ENCODE results near the gene ZNF491. TPM values are rescaled to one million over a fixed set of nuclear protein-coding genes. Genes with fewer than 3 reads are reported as not detected.
A peak's percentile ranks its signal among the peaks of the same experiment; 100 is the strongest.

The ZNF491 gene
- polyA plus RNA-seq, 1 experiment, result 2.2 TPM

GRCh38 chr19:11759805-11760204 is 38.5 kb upstream of the ZNF491 start:
- POLR2A ChIA-PET, result no interaction called here
- no peak for DNase-seq (ENCODE audit: low read depth, low spot score)
- Histone ChIP-seq H3K27ac (ENCODE audit: low read depth, low read length) (no peak overlapping the region), H3K4me3 (ENCODE audit: low read depth, low read length) (no peak overlapping the region), H3K27me3 (ENCODE audit: control insufficient read depth, insufficient read depth, low read length) (no peaks in the 10 kb centered on the region), H3K9me3 (ENCODE audit: control insufficient read depth, insufficient read depth, low read length) (no peaks in the 10 kb centered on the region)
- TF ChIP-seq, protein P1, sequence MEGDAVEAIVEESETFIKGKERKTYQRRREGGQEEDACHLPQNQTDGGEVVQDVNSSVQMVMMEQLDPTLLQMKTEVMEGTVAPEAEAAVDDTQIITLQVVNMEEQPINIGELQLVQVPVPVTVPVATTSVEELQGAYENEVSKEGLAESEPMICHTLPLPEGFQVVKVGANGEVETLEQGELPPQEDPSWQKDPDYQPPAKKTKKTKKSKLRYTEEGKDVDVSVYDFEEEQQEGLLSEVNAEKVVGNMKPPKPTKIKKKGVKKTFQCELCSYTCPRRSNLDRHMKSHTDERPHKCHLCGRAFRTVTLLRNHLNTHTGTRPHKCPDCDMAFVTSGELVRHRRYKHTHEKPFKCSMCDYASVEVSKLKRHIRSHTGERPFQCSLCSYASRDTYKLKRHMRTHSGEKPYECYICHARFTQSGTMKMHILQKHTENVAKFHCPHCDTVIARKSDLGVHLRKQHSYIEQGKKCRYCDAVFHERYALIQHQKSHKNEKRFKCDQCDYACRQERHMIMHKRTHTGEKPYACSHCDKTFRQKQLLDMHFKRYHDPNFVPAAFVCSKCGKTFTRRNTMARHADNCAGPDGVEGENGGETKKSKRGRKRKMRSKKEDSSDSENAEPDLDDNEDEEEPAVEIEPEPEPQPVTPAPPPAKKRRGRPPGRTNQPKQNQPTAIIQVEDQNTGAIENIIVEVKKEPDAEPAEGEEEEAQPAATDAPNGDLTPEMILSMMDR (IDR thresholded peaks at IDR 0.05; ENCODE audit: low read depth, low read length), result no peak
- CTCF ChIA-PET, result no interaction called here

DNA sequence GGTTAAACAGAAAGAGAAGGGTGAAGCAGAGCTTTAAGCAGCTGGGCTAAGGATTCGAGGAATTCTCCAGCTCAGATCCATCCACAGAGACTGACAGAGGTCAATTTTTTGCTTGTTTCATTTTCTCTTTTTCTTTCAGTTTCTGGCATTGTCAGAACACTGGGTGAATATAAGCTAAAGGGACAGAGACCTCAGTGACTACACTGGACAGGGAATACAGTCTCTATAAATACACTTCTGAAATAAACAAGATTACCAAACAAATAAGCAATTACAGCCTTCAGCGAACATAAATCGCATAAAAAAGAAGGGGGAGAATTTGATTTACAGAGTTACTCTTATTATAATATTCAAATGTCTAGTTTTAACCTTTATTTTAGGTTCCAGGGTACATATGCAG is 35.2 kb upstream of the ZNF491 start:
- H3K27ac ChIP-seq (ENCODE audit: low read depth, low read length), result no peak overlapping the region
- no peaks in the 10 kb centered on the region; the same call in 1 of the 2 replicates for H3K9me3 ChIP-seq (ENCODE audit: control insufficient read depth, insufficient read depth, low read length)
- TF ChIP-seq, protein P1 (IDR thresholded peaks at IDR 0.05; ENCODE audit: low read depth, low read length), result no peak
- H3K4me3 ChIP-seq (ENCODE audit: low read depth, low read length), result no peak overlapping the region
- DNase-seq (ENCODE audit: low read depth, low spot score), result no peak
- no peaks in the 10 kb centered on the region for H3K27me3 ChIP-seq (ENCODE audit: control insufficient read depth, insufficient read depth, low read length)
- CTCF ChIA-PET, result interaction anchor here (0.6 kb wide), 1 partner anchor 90 kb away, joined by 3 read pairs; no protein-coding TSS in a partner anchor
- POLR2A ChIA-PET, result no interaction called here

DNA sequence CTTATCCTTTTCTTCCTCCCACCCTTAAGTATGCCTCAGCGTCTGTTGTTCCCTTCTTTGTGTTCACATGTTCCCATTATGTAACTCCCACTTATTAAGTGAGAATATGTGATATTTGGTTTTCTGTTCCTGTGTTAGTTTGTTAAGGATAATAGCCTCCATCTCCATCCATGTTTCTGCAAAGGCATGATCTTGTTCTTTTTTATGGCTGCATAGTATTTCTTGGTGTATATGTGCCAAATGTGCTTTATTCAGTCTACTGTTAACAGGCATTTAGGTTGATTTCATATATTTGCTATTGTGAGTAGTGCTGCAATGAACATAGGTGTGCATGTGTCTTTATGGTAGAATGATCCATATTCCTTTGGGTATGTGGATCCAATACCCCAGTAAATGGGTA is 34.7 kb upstream of the ZNF491 start:
- CTCF ChIA-PET, result interaction anchor here (0.6 kb wide), 1 partner anchor 91 kb away, joined by 3 read pairs; no protein-coding TSS in a partner anchor
- no peak for DNase-seq (ENCODE audit: low read depth, low spot score)

DNA sequence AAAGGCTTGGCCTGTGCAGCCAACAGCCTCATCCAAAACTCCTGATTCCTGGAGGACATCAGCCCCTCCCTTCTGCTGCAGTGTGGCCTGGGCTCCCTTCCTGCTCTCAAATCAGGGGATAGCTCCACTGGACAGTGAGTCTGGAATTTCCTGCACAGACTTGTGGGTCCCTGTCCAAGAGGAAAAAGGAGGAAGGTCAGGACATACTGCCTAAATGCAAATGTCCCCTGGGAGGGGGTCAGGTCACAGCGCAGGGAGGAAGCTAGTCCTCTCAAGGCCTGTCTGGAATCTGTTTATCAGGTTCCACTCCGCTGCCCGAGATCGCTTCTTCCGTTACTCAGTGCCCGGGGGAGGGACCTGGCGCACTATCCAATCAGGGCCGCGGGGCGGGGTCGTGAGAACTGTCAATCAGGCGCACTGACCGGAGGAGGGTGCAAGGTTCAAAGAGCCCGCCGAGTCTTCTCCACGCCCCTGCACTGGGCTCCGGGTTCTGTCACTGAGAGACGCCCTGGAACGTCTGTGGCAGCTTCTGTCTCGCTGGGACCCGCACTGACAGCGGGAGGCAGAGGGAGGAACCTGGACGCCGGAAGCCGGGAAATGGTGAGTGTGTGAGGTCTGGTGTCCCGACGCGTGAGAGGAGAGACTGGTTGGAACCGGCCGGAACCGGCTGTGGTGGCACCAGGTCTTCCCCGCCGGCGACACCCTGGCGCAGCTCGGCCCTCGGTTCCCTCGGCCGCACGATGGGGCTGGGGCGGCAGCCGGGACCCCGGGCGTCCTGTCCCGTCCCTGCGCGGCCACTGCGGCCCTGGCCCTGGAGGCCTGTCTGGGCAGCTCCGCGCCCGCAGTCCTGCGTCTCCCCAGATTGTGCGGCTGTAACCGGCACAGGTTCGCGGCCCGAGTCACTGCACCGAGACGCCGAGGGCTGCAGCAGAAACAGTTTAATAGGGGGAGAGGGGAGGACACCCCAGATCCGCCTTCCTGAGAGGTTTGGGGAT is 31.4 kb upstream of the ZNF491 start, which contains the start of gene ZNF441:
Gene ZNF441, plus strand, starts transcription at position 404 of the 995 bp plus-strand sequence. Its CDS starts 194 bp downstream, at position 598.
- peak within 1 kb of the TSS; percentile 96 for H3K4me3 ChIP-seq (ENCODE audit: low read depth, low read length)
- ChIA-PET POLR2A (no interaction called here), CTCF (interaction anchor here (0.6 to 1.4 kb wide), 4 partner anchors 31 to 619 kb away, joined by 3 to 5 read pairs (median 4); no protein-coding TSS in a partner anchor)
- TF ChIP-seq, protein P1 (IDR thresholded peaks at IDR 0.05; ENCODE audit: low read depth, low read length), result no peak
- H3K27me3 ChIP-seq (ENCODE audit: control insufficient read depth, insufficient read depth, low read length), result no peaks in the 10 kb centered on the region
- H3K27ac ChIP-seq (ENCODE audit: low read depth, low read length), result peak within 1 kb of the TSS; percentile 68
- peak; percentile 72 for DNase-seq (ENCODE audit: low read depth, low spot score)
- peaks cover 10% of the 10 kb centered on the region for H3K9me3 ChIP-seq (ENCODE audit: control insufficient read depth, insufficient read depth, low read length)

More for the DNA sequence above, 34.7 kb upstream of the ZNF491 start:
- no peaks in the 10 kb centered on the region for H3K27me3 ChIP-seq (ENCODE audit: control insufficient read depth, insufficient read depth, low read length)
- no peak overlapping the region for H3K27ac ChIP-seq (ENCODE audit: low read depth, low read length)
- TF ChIP-seq, protein P1 (IDR thresholded peaks at IDR 0.05; ENCODE audit: low read depth, low read length), result no peak
- no peak overlapping the region for H3K4me3 ChIP-seq (ENCODE audit: low read depth, low read length)
- no peaks in the 10 kb centered on the region; the same call in 1 of the 2 replicates for H3K9me3 ChIP-seq (ENCODE audit: control insufficient read depth, insufficient read depth, low read length)
- POLR2A ChIA-PET, result no interaction called here

Data from AG04450 (cell line).